ENCODE results near the gene SETD6.

DNA sequence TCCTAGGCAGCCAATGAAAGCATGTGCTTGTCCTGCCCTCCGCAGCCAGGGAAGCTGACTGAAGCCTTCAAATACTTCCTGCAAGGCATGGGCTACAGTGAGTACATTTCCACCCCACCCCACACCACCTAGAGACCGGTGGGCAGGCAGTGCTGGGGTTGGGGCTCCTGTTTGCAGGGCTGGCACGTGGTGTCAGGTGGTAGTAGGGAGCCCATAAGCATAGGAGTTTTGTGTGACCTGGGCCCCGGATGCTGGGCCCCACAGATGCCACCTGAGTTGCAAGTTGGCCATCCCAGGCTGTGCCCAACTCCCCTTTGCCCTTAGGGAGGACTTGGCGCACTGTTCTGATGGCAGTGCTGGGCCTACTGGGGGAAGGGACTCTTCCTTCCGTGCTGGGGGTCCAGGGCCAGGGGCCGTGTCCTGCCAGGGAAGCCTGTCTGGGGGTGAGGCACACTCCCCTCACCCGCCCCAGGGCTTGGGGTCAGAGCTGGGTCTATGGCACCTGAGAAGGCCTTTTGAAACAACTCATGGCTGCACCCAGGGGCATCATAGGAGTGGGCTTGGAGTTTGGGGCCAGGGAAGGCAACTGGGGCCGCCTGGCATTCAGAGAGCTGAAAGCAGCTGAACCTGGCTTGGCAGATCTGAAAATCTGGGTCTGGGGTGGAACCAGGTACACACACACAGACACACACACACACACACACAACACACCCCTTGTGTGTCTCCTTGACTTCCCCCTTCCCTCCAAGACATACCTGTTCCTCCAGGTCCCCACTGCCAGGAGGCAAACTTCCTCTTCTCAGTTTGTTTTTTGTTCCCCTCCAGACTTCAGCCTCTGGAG is 5.8 kb upstream of the SETD6 start:
- TF ChIP-seq, protein P1, sequence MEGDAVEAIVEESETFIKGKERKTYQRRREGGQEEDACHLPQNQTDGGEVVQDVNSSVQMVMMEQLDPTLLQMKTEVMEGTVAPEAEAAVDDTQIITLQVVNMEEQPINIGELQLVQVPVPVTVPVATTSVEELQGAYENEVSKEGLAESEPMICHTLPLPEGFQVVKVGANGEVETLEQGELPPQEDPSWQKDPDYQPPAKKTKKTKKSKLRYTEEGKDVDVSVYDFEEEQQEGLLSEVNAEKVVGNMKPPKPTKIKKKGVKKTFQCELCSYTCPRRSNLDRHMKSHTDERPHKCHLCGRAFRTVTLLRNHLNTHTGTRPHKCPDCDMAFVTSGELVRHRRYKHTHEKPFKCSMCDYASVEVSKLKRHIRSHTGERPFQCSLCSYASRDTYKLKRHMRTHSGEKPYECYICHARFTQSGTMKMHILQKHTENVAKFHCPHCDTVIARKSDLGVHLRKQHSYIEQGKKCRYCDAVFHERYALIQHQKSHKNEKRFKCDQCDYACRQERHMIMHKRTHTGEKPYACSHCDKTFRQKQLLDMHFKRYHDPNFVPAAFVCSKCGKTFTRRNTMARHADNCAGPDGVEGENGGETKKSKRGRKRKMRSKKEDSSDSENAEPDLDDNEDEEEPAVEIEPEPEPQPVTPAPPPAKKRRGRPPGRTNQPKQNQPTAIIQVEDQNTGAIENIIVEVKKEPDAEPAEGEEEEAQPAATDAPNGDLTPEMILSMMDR (IDR thresholded peaks at IDR 0.05) = no peak
- TF ChIP-seq POLR2A (IDR thresholded peaks at IDR 0.05) = no peak

Measured in esophagus squamous epithelium (tissue), 4 donors.